Activated T-cell treated with anti-CD3 and anti-CD28 coated beads for 48 hours (primary cell): ENCODE results near the gene NPHP4.
"Not testable (repeated sequence)": the region's sequence is repeated elsewhere in the genome, so short reads cannot be mapped to it uniquely, and the experiment has no call there.

Experiments
- DNase-seq: peaks from one replicate; pipeline ENCODE4 v3.0.0-alpha.2; 2020; ENCODE audit warnings: low read depth

Gene NPHP4

DNA sequence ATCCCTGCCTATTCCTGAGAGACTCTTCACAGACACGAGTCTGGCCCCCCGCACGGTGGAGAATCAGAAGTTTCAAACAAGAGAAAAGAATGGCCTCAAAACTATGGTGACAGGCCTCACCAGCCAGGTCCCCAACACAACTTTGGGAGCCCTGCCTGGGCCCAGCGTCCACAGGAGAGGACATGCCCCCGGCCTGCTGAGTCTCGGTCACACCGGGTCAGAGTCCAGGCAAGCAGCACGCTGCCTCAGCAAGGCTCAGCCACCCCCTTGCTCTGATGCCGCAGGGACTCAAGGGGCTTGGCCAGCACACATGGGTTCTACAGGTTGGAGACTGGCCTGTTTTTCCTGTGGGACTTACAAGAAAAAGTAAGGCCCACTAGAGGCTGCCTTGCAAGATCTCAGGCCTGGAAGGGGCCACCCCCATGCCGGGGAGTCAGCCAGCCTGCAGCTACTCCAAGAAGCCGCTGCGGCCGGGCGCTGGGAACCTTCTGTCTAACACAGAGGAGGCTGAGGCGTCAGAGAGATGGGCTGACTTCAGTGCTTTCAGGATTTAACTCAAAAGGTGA, 116.8 kb downstream of the NPHP4 start:
- no peak for DNase-seq

DNA sequence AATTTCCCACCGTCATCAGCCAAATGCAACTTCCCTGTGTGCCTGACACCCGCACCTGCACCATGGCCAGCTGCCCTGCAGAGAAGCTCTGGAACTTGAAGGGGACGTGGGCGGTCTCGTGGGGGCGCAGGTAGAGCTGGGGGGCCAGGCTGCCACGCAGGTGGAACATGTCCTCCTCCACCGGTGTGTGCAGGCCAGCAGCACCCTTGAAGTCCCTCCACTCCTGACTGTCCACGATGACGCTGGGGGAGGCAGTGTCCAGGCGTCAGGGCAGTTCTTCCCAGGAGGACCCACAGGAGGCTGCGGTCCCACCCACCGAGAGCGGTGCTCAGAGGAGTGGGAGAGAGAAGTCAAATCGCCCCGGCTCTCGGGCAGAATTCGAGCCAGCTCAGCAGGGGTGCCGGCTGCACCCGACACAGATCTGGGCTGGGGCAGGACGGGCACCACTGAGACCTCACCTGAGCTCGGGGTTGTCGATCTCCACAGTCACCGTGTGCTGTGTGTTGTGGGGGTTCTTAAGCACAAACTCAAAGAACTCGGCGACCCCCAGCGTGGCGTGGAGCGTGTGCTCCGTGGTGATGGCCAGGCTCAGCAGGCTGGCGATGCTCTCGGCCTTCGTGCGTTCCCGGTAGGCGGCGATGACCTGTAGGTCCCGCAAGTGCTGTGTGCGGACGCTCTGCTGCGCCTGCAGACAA, 117.7 kb downstream of the NPHP4 start:
- no peak for DNase-seq

DNA sequence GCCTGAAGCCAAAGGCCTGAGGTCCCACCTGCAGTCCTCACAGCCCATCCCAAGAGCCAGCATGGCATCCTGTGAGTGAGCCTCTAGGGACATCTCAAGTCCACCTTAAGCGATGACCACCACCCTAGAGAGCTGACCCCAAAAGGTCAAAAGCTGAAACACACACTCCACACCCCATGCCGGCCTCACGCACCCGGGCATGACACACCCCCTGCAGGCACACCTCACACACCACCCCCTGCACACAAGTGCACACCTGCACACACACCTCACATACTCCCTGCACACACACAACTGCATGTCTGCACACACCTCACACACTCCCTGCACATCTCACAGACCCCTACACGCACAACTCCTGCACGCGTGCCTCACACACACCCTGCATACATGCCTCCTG, 118.7 kb downstream of the NPHP4 start:
- DNase-seq = no peak

DNA sequence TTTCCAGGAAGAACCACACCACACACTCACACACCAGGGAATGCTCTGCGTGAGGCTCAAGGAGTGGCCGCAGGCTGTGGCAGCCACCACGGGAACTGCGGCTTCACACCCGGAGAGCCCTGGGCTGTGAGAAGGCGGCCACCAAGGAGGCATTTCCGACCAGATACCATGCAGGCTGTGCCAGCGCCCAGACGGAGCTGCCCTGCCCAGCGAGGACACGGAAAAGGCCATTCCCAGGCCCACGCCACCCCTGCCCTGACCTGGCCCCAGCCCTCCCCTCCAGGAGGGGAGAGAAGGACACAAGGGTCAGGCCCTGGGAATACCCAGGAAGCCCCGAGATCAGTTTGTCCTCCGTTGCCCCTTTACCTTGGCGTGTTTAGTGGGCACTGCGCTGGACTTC, 119.3 kb downstream of the NPHP4 start:
- DNase-seq = no peak

DNA sequence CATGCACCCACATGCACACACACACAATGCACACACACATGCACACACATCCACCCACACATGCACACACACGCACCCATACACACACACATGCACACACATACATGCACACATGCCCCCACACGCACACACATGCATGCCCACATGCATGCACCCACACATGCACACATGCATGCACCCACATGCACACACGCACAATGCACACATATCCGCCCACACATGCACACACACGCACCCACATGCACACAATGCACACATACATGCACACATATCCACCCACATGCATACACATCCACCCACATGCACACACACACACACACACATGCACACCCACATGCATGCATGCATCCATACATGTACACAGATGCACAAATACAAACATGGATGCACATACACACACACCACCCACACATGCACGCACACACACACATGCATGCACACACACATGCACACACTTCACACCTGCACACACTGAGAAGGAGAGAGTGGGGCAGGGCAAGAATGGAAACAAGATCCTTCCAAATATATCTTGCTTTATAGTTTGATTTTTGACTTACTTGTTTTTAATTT, 123.2 kb downstream of the NPHP4 start:
- DNase-seq = no peak

DNA sequence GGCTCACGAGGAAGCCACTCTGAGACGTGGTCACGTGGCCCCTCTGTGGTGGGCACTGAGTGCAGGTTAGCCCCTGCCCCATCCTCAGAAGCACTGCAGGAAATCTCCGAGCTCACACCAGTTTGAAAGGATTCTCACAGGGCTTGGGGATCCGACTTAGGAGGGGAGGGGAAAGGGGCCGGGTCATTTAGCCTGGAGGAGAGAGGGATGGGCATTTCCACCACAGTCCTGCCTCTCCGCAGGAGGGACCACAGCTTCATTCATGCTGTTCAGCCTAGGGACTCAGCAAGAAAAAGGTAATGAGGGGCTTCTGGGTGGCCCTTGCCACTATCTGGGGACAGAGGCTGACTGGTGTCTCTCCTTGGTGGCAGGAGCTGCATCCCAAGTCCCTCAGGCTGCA, 126.5 kb downstream of the NPHP4 start:
- DNase-seq = no peak

DNA sequence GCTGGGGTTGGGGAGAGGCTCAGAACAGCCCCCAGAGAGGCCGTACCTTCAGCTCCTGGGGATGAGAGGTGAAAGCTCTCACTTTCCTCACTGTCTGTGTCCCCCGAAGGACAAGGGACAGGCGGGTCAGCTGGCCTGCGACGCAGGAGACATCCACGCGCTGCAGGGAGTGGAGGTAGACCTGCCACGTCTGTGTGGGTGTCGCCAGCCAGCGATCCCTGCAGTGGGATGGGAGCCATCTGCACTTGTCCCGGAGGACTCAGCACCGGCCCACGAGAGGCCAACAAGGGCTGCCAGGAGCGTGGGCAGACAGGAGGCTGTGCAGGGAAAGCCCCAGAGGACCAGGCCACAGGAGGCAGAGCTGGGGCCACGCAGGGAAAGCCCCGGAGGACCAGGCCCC, 127.2 kb downstream of the NPHP4 start:
- no peak for DNase-seq

DNA sequence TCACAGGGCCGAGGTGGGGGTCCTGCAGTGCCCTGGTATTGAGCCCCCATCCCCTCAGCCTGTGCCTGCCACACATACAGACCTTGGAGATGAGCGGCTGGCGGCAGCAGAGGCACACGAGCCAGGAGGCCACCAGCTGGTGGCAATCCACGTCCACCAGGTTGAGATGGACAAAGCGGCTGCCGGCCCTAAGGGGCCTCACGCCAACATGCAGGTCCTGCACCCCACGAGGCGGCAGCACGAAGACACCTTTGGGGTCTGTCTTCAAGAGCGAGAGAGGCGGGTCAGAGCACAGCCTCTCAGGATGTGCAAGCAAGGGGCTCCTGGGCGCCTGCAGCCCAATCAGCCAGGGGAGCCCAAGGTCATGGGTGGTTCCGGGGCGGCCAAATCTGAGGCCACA, 128.0 kb downstream of the NPHP4 start:
- no peak for DNase-seq

DNA sequence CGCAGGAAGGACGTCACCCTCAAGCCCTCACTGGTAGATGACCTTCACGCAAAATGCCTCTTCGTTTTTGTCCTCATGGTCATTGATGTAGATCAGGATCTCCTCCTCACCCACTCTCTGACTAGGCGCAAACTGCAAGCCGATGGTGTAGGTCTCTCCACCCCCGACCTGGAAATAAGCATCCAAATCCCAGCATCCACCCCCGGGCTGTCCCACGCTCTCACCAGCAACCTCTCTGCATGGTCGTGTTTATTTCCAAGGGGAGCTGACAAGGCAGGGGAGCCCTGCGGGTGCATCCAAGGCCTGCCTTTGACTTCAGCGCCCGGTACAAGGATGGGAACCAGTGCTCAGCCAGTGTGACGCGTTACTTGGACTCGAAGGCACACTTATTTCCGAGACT, 129.0 kb downstream of the NPHP4 start:
- no peak for DNase-seq

DNA sequence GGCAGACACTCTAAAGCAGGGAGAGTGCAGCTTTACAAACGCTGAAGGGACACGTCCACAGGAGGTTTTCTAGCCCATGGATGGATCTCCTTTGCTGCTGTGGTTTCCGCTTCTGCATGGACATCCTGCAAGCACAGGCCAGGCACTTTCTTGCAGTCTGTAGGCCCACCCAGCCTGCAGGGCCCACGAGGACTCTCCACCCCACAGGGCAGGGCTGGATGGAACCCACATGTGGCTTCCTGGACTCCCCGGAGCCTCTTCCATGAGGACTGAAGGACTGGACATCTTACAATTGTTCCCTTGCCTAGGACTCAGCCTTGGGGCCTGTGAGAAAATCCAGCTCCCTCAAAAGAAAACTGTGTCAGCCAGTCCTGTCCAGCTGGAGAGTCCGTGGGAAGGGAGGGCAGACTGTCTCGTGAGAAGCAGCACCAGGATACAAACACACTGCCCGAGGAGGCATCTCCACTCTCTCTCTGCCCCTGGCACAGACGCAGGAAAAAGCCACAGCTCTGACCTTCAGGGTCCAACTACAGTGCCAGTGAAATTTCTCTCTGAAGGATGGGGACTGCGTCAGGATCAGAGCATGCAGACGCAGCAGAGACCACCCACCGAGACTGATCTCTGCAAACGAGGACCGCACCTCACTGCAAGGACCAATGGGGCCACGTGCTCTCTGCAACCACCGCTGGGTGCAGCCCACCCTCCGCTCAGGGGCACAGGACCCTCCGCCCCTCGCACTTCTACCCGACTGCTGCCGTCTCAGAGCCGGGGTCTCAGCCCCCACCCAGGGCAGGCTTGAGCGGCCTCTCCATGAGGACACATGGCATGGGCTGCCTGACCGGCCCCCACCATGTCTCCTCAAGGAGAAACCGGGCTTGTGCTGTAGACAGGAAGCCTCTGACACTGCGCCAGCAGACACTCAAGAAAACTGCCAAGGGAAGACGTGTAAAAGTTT, 130.1 kb downstream of the NPHP4 start:
- DNase-seq = no peak

DNA sequence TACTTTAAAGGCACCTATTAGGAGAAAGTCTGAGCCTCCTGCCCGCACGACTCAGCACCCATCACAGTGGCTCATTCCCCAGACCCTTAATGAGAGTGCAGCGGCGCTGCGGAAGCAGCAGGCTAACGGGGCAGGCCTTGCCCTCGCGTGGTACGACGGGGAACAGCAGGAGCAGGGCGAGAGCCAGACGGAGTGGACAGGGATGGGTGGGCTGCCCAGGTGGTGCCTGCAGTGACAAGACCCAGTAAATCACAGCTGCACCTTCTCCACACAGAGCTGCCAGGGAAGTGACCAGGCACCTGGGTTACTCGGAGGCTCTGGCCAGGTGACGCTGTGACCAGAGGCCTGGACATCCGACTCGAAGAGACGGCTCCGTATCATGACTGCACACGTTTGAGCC, 131.9 kb downstream of the NPHP4 start:
- DNase-seq = no peak

DNA sequence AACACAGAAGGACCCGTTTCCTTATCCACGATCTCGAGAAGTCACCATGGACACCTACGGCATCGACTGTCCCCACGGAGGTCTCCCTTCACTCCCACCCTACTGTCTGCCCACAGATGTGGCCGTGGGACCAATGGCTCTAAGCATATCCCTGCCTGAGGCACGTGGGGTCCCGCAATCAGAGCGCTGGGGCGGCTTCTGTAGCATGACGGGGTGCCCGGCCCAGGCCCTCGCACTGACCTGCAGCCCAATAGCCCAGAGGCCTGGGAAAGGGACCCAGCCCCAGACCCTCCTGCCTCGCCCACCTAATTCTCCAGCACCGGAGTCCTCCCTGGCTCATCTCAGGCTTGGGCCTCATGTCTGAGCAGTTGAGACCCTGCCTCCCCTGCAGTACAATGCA, 132.5 kb downstream of the NPHP4 start:
- no peak for DNase-seq

DNA sequence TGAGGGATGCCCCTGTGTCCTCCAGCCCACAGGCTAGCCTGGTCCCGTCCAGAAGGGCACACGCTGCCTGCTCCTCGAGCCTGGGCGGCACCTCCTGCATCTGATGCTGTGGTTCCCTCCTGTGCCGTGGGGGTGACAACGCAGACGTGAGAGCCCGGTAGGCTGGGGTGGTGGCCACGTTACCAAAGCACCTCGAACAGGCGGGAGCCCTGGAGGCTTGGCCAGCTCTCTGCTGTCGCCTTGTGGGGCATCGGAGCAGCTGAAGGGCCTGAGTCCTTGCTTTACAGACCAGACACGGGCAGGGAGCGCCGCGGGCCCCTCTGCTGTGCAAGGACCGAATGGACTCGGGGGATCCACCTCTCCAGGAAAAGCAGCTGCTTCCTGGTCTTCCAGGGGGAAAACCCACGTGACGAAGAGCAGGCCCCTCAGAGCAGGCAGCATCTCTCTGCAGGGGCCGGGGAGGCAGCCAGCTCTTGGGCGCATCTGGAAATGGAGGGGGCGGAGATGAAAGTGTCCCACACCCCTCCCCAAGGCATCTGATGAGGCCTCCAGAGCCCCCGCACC, 133.3 kb downstream of the NPHP4 start:
- DNase-seq = no peak

DNA sequence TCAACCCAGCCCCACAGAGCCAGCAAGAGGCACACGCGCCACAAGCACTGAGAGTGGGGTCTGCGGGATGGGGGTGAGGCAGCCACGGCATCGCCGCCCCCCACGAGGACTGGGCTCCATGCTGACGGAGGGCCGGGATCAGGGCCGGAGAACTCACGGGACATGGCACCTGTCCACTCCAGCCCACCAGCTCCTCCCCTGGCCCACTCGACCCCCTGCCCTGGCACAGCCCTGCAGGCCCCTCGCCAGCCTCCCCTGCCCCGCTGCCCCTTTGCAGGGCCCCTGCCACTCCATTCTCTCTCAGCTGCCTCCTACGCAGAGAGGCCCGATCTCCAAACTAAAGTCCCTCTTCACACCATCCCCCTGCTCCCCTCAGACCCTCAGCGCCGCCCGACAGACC, 134.0 kb downstream of the NPHP4 start:
- DNase-seq = no peak

DNA sequence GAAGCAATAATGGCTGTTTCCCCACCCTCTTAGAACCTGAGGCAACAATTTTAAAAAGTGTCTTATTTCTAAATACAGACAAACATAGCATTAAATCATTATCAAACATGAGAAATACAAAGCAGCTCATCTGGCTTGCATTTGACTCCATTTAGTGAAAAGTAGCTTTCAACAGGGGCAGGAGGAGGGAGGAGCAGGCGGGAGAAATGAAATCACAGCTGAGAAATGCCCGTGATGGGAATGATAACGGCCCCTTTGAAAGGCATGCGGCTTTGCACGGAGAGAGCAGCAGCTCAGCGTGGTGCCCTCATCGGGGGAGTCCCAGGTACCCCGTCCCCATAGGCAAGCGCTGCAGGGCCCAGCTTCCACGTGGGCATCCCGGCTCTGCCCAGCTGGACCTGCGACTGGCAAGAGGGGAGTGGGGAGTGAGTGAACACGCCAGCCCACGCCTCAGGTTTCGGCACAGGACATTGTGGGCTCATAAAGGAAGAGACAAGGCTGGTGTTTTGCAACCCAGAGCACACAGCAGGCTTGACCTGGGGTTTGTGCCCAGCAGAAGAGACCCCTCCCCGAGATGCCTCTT, 134.6 kb downstream of the NPHP4 start:
- no peak for DNase-seq

DNA sequence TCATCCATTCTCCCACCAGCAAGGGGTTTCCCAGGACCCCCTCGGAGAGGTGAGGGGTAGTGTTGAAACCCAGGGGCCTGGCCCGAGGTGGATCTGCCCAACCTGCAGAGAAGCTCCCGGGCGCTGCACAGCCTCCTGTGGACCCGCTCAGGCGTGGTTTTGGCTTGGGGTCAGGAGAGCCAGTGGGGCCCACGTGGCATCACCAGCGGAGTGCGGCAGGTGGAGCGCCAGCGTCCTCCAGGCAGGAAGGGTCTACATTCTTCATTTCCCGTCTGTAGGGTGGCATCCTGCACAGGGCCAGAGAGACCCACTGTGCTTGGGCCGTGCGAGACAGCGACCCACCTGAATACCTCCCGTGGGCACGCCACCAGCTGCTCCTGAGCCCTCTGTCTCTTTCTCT, 135.2 kb downstream of the NPHP4 start:
- no peak for DNase-seq

DNA sequence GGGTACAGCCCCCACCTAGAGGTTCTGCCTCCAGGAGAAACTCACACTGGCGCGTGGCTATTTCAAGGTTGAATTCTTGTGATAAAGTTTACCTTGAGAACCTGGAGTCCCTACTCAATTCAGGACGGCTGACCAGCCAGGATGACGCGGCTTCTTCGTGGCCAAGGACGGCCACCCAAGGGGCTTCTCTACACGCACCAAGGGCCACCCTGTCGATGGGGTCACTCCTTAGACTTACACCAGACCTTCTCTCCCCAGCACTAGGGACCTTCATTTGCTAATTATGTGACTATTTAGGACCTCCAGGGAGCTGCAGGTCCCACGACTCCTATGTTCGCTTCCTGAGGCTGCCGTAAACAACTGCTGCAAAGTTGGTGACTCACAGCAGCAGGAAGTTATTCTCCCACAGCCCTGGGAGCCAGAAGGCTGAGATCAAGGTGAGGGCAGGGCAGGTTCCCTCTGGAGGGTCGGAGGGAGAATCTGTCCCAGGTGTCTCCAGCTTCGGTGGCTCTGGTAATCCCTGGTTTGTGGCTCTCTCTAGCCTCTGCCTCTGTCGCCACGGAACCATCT, 135.9 kb downstream of the NPHP4 start:
- no peak for DNase-seq

DNA sequence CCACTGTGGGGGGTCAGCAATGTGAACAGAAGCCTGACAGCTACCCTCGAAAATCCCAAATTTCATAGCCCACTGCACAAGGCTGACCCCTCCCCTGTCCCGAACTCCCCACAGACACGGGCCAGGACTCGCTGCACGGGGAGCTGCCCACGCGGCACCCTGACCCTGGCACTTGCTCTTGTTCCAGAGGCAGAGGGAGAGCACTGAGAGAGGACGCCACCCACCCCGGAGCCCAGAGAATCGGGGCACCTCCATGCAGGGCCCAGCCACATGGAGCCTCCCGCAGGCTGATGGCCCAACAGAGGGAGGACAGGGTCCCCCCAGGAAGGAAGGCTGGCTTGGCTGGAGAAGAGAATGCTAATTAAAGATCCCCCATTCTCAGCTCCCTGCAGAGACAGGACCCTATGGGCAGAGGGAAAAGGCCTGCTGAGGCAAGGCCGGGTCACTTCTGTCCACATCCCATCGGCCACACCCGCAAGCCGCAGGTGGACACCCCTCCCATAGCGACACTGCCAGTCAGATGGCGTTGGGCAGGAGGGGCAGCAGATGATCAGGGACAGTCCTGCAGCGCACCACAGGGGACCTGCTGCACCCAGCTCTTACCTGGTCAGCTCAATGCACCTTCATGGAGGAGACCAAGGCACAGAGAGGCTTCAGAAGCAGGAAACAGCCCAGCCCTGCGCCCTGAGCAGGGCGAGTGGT, 136.9 kb downstream of the NPHP4 start:
- no peak for DNase-seq

DNA sequence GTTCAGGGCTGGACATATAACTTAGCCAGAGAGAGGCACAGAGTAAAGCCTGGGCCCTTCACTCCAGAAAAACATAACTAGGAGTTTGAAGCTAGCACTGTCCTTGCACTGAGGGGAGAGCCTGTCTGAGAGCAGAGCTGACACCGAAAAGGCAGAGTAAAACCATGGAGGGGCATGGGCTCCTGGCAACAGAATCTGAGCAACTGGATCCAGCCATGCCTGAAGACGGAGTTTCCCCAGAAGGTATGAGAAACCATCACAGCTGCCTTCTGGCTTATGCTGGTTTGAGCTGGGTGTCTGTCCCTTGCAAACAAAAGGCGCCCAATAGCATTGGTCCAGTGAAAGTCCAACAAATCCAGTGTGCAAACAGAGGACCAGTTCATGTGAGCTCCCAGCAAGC, 137.5 kb downstream of the NPHP4 start:
- DNase-seq = no peak

DNA sequence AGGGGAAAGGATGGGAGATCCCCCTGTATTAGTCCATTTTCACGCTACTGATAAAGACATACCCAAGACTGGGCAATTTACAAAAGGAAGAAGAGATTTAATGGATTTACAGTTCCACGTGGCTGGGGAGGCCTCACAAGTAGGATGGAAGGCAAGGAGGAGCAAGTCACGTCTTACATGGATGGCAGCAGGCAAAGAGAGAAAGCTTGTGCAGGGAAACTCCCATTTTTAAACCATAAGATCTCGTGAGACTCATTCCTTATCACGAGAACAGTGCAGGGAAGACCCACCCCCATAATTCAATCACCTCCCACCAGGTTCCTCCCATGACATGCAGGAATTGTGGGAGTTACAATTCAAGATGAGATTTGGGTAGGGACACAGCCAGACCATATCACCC, 138.4 kb downstream of the NPHP4 start:
- DNase-seq = not testable (repeated sequence)

DNA sequence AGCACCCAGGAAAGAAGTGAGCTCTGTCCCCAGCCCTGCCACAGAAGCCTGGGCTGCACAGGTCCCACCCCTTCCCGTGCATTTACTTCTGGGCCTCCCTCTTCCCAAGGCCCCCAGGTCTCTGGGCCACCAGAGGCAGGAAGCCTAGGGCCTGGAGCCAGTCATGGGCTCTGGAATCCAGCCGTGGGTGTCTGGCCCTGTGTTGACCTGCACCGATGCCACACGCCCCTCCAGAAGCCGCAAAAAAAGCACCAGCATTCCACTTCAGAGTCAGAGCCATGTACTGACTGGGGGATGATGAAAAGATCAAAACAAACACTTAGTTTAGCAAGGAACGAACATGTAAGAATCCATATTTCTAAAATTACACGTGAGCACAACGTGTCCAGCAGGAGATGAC, 141.7 kb downstream of the NPHP4 start:
- no peak for DNase-seq
